ENCODE measurements around the gene EEF2K.
"Not testable (repeated sequence)": the region's sequence is repeated elsewhere in the genome, so short reads cannot be mapped to it uniquely, and the experiment has no call there.

Gene EEF2K

DNA sequence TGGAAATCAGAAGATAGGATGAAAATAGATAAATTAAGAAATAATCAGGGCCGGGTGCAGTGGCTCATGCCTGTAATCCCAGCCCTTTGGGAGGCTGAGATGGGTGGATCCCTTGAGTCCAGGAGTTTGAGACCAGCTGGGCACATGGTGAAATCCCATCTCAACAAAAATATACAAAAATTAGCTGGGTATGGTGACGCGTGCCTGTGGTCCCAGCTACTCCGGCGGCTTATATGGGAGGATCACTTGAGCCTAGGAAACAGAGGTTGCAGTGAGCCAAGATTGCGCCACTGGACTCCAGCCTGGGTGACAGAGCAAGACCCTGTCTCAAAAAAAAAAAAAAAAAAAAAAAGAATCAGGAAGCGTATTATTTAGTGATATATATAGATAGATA, 10.8 kb downstream of the EEF2K start:
- not testable (repeated sequence) for H2AFZ ChIP-seq (ENCODE audit: low read length); H3K27me3 ChIP-seq (ENCODE audit: control insufficient read depth in 3 of 3, insufficient read depth in 3 of 3, low read depth in 1 of 3, low read length in 3 of 3); H3K4me2 ChIP-seq (ENCODE audit: insufficient read depth, low read length, poor library complexity, severe bottlenecking); H3K79me1 ChIP-seq (ENCODE audit: low read depth, low read length); H3K4me1 ChIP-seq (ENCODE audit: control insufficient read depth in 2 of 2, insufficient read depth in 1 of 2, low read depth in 1 of 2, low read length in 2 of 2); H3K9ac ChIP-seq (ENCODE audit: low read depth, low read length, poor library complexity); H2BK15ac ChIP-seq (ENCODE audit: low read length); H3K27ac ChIP-seq (replicated peaks; ENCODE audit: low read length); H3K23ac ChIP-seq (ENCODE audit: low read depth, low read length, poor library complexity); H2BK5ac ChIP-seq (ENCODE audit: low read length); H2AK5ac ChIP-seq (ENCODE audit: low read depth, low read length); H3K4me3 ChIP-seq (ENCODE audit: low read length in 2 of 2); H2BK120ac ChIP-seq (ENCODE audit: low read depth, low read length); H3K14ac ChIP-seq (ENCODE audit: low read length); H3K36me3 ChIP-seq (replicated peaks in 1 of 2; ENCODE audit: control insufficient read depth in 2 of 2, insufficient read depth in 2 of 2, low read length in 2 of 2); DNase-seq (ENCODE audit: low spot score); H2BK12ac ChIP-seq (ENCODE audit: low read length); H3K4ac ChIP-seq (ENCODE audit: low read length); H3K18ac ChIP-seq (ENCODE audit: low read length); H3K9me3 ChIP-seq (replicated peaks in 1 of 2; ENCODE audit: control insufficient read depth in 2 of 2, insufficient read depth in 1 of 2, low read depth in 1 of 2, low read length in 2 of 2); H4K91ac ChIP-seq (ENCODE audit: low read depth, low read length, poor library complexity); H4K8ac ChIP-seq (ENCODE audit: low read depth, low read length)
- WGBS, 2 donors (ENCODE audit: extremely low coverage in 2 of 2, insufficient read length in 2 of 2, insufficient replicate concordance in 1 of 2): no CpG with 5 or more reads among the region's 7 CpGs

GRCh38 chr16:22217890-22218730, 12.0 kb downstream of the EEF2K start:
- no peaks in the 10 kb centered on the region for H3K36me3 ChIP-seq (replicated peaks in 1 of 2; ENCODE audit: control insufficient read depth in 2 of 2, insufficient read depth in 2 of 2, low read length in 2 of 2)
- no CpG with 5 or more reads among the region's 18 CpGs for WGBS, 2 donors (ENCODE audit: extremely low coverage in 2 of 2, insufficient read length in 2 of 2, insufficient replicate concordance in 1 of 2)
- no peak overlapping the region for H2BK12ac ChIP-seq (ENCODE audit: low read length)
- H3K9ac ChIP-seq (ENCODE audit: low read depth, low read length, poor library complexity): no peak overlapping the region
- H3K79me1 ChIP-seq (ENCODE audit: low read depth, low read length): no peaks in the 10 kb centered on the region
- no peaks in the 10 kb centered on the region for H3K9me3 ChIP-seq (replicated peaks in 1 of 2; ENCODE audit: control insufficient read depth in 2 of 2, insufficient read depth in 1 of 2, low read depth in 1 of 2, low read length in 2 of 2)
- no peak overlapping the region for H3K4ac ChIP-seq (ENCODE audit: low read length)
- H3K4me3 ChIP-seq (ENCODE audit: low read length in 2 of 2): no peak overlapping the region
- no peak overlapping the region for H3K27ac ChIP-seq (replicated peaks; ENCODE audit: low read length)
- H4K91ac ChIP-seq (ENCODE audit: low read depth, low read length, poor library complexity): no peak overlapping the region
- no peaks in the 10 kb centered on the region for H3K27me3 ChIP-seq (ENCODE audit: control insufficient read depth in 3 of 3, insufficient read depth in 3 of 3, low read depth in 1 of 3, low read length in 3 of 3)
- no peak overlapping the region for H2BK5ac ChIP-seq (ENCODE audit: low read length)
- H2AK5ac ChIP-seq (ENCODE audit: low read depth, low read length): no peak overlapping the region
- H2BK15ac ChIP-seq (ENCODE audit: low read length): no peak overlapping the region
- peak overlapping the region; percentile 27 for H3K23ac ChIP-seq (ENCODE audit: low read depth, low read length, poor library complexity)
- H3K14ac ChIP-seq (ENCODE audit: low read length): no peak overlapping the region
- H3K4me1 ChIP-seq (ENCODE audit: control insufficient read depth in 2 of 2, insufficient read depth in 1 of 2, low read depth in 1 of 2, low read length in 2 of 2): no peaks in the 10 kb centered on the region
- no peak overlapping the region for H4K8ac ChIP-seq (ENCODE audit: low read depth, low read length)
- no peak overlapping the region for H3K18ac ChIP-seq (ENCODE audit: low read length)
- no peak overlapping the region for H3K4me2 ChIP-seq (ENCODE audit: insufficient read depth, low read length, poor library complexity, severe bottlenecking)
- no peak overlapping the region for H2BK120ac ChIP-seq (ENCODE audit: low read depth, low read length)
- DNase-seq (ENCODE audit: low spot score): no peak
- no peak overlapping the region for H2AFZ ChIP-seq (ENCODE audit: low read length)

DNA sequence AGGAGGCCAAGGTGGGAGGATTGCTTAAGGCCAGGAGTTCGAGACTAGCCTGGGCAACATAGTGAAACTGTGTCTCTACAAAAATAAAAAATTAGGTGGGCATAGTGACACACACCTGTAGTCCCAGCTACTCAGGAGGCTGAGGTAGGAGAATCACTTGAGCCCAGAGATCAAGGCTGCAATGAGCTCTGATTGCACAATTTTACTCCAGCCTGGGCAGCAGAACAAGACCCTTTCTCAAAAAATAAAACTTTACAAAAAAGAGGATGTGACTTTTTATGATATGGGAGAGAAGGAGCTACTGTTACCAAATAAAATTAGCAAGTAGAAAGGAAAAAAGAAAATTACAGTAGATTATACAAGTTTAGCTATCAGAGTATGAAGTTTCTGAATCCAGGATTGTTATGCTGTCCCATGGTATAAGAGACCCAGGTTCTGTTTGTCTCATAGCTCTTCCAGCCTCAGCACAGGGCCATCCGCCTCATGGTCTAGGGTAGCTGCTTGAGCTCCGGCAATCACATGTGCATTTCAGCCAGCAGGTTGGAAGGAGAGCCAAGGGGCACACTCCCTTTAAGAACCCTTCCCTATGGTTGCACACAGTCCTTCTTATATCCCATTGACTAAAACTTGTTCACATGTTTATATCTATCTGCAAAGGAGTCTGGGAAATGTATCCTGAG, 13.5 kb downstream of the EEF2K start:
- DNase-seq (ENCODE audit: low spot score): no peak
- no peak overlapping the region for H2AK5ac ChIP-seq (ENCODE audit: low read depth, low read length)
- H2BK5ac ChIP-seq (ENCODE audit: low read length): no peak overlapping the region
- no peak overlapping the region for H3K9ac ChIP-seq (ENCODE audit: low read depth, low read length, poor library complexity)
- no peak overlapping the region for H3K18ac ChIP-seq (ENCODE audit: low read length)
- H3K4ac ChIP-seq (ENCODE audit: low read length): no peak overlapping the region
- H2BK120ac ChIP-seq (ENCODE audit: low read depth, low read length): no peak overlapping the region
- no peaks in the 10 kb centered on the region for H3K79me1 ChIP-seq (ENCODE audit: low read depth, low read length)
- WGBS, 2 donors (ENCODE audit: extremely low coverage in 2 of 2, insufficient read length in 2 of 2, insufficient replicate concordance in 1 of 2): no CpG with 5 or more reads among the region's 3 CpGs
- H4K91ac ChIP-seq (ENCODE audit: low read depth, low read length, poor library complexity): no peak overlapping the region
- H2BK12ac ChIP-seq (ENCODE audit: low read length): no peak overlapping the region
- H3K4me2 ChIP-seq (ENCODE audit: insufficient read depth, low read length, poor library complexity, severe bottlenecking): no peak overlapping the region
- no peaks in the 10 kb centered on the region for H3K27me3 ChIP-seq (ENCODE audit: control insufficient read depth in 3 of 3, insufficient read depth in 3 of 3, low read depth in 1 of 3, low read length in 3 of 3)
- H2AFZ ChIP-seq (ENCODE audit: low read length): no peak overlapping the region
- H3K4me3 ChIP-seq (ENCODE audit: low read length in 2 of 2): no peak overlapping the region
- no peaks in the 10 kb centered on the region for H3K4me1 ChIP-seq (ENCODE audit: control insufficient read depth in 2 of 2, insufficient read depth in 1 of 2, low read depth in 1 of 2, low read length in 2 of 2)
- H3K23ac ChIP-seq (ENCODE audit: low read depth, low read length, poor library complexity): no peak overlapping the region
- H3K9me3 ChIP-seq (replicated peaks in 1 of 2; ENCODE audit: control insufficient read depth in 2 of 2, insufficient read depth in 1 of 2, low read depth in 1 of 2, low read length in 2 of 2): no peaks in the 10 kb centered on the region
- no peak overlapping the region for H4K8ac ChIP-seq (ENCODE audit: low read depth, low read length)
- no peak overlapping the region for H3K14ac ChIP-seq (ENCODE audit: low read length)
- no peak overlapping the region for H3K27ac ChIP-seq (replicated peaks; ENCODE audit: low read length)
- H3K36me3 ChIP-seq (replicated peaks in 1 of 2; ENCODE audit: control insufficient read depth in 2 of 2, insufficient read depth in 2 of 2, low read length in 2 of 2): no peaks in the 10 kb centered on the region
- no peak overlapping the region for H2BK15ac ChIP-seq (ENCODE audit: low read length)

GRCh38 chr16:22220069-22220440, 14.0 kb downstream of the EEF2K start:
- WGBS, 2 donors (ENCODE audit: extremely low coverage in 2 of 2, insufficient read length in 2 of 2, insufficient replicate concordance in 1 of 2): no CpG with 5 or more reads among the region's 11 CpGs
- no peak overlapping the region for H3K4me2 ChIP-seq (ENCODE audit: insufficient read depth, low read length, poor library complexity, severe bottlenecking)

More at GRCh38 chr16:22220069-22220440, 14.0 kb downstream of the EEF2K start:
- H2BK120ac ChIP-seq (ENCODE audit: low read depth, low read length): no peak overlapping the region
- no peak overlapping the region for H3K23ac ChIP-seq (ENCODE audit: low read depth, low read length, poor library complexity)
- no peaks in the 10 kb centered on the region for H3K36me3 ChIP-seq (replicated peaks in 1 of 2; ENCODE audit: control insufficient read depth in 2 of 2, insufficient read depth in 2 of 2, low read length in 2 of 2)
- no peak overlapping the region for H2AFZ ChIP-seq (ENCODE audit: low read length)
- H3K27ac ChIP-seq (replicated peaks; ENCODE audit: low read length): no peak overlapping the region
- H3K4me1 ChIP-seq (ENCODE audit: control insufficient read depth in 2 of 2, insufficient read depth in 1 of 2, low read depth in 1 of 2, low read length in 2 of 2): no peaks in the 10 kb centered on the region
- H3K18ac ChIP-seq (ENCODE audit: low read length): no peak overlapping the region
- no peaks in the 10 kb centered on the region for H3K79me1 ChIP-seq (ENCODE audit: low read depth, low read length)
- H3K9me3 ChIP-seq (replicated peaks in 1 of 2; ENCODE audit: control insufficient read depth in 2 of 2, insufficient read depth in 1 of 2, low read depth in 1 of 2, low read length in 2 of 2): no peaks in the 10 kb centered on the region
- H3K27me3 ChIP-seq (ENCODE audit: control insufficient read depth in 3 of 3, insufficient read depth in 3 of 3, low read depth in 1 of 3, low read length in 3 of 3): no peaks in the 10 kb centered on the region
- no peak overlapping the region for H3K9ac ChIP-seq (ENCODE audit: low read depth, low read length, poor library complexity)
- no peak overlapping the region for H2BK12ac ChIP-seq (ENCODE audit: low read length)
- H3K4me3 ChIP-seq (ENCODE audit: low read length in 2 of 2): no peak overlapping the region
- H4K8ac ChIP-seq (ENCODE audit: low read depth, low read length): no peak overlapping the region
- no peak overlapping the region for H2BK15ac ChIP-seq (ENCODE audit: low read length)
- H2AK5ac ChIP-seq (ENCODE audit: low read depth, low read length): no peak overlapping the region
- no peak overlapping the region for H3K4ac ChIP-seq (ENCODE audit: low read length)
- no peak overlapping the region for H4K91ac ChIP-seq (ENCODE audit: low read depth, low read length, poor library complexity)
- no peak overlapping the region for H3K14ac ChIP-seq (ENCODE audit: low read length)
- H2BK5ac ChIP-seq (ENCODE audit: low read length): no peak overlapping the region
- DNase-seq (ENCODE audit: low spot score): no peak
